Upper lobe of left lung (tissue), 6 donors: ENCODE measurements around the gene METTL27. TPM values are rescaled to one million over a fixed set of nuclear protein-coding genes. Genes with fewer than 3 reads are reported as not detected.

Experiments used
- ATAC-seq, 2 donors: fragments of 200-7000 bp; cut with Tn5 transposase; one replicate each; pipeline ENCODE4 v1.9.1; 2022; ENCODE audit warnings: mild to moderate bottlenecking in 2 of 2, moderate library complexity in 2 of 2; ENCODE audit not compliant: low FRiP score in 2 of 2
- DNase-seq, 2 donors: peaks; one replicate each; pipeline ENCODE4 v3.0.0-alpha.2; 2019 to 2020
- H3K27ac ChIP-seq, 4 donors: fragments of 200-600 bp; sonication (generic); one replicate each; pipeline ENCODE4 v1.5.1; 2016 to 2019
- H3K27me3 ChIP-seq, 4 donors: fragments of 200-600 bp; sonication (generic); one replicate each; pipeline ENCODE4 v1.5.1; 2017 to 2019
- H3K36me3 ChIP-seq, 4 donors: fragments of 200-600 bp; sonication (generic); one replicate each; pipeline ENCODE4 v1.5.1; 2016 to 2019
- H3K4me1 ChIP-seq, 4 donors: fragments of 200-600 bp; sonication (generic); one replicate each; pipeline ENCODE4 v1.5.1; 2018 to 2019
- H3K4me3 ChIP-seq, 4 donors: fragments of 200-600 bp; sonication (generic); one replicate each; pipeline ENCODE4 v1.5.1; 2017 to 2019; ENCODE audit warnings: mild to moderate bottlenecking in 2 of 4, moderate library complexity in 1 of 4
- H3K9me3 ChIP-seq, 4 donors: fragments of 200-600 bp; sonication (generic); one replicate each; pipeline ENCODE4 v1.5.1; 2018 to 2019
- EP300 ChIP-seq, 4 donors: sonication (generic); formaldehyde crosslinking; IDR thresholded peaks; one replicate each; pipeline ENCODE4 v1.5.1; 2017; ENCODE audit warnings: antibody characterized with exemption in 4 of 4, control low read depth in 2 of 4
- POLR2A ChIP-seq, 4 donors: fragments of 450-650 bp; IDR thresholded peaks; one replicate each; pipeline ENCODE4 v1.5.1; 2016 to 2017; ENCODE audit warnings: antibody characterized with exemption in 4 of 4, mild to moderate bottlenecking in 2 of 4
- POLR2AphosphoS5 ChIP-seq, 2 donors: sonication (generic); formaldehyde crosslinking; IDR thresholded peaks; one replicate each; pipeline ENCODE4 v1.5.1; 2017; ENCODE audit warnings: antibody characterized with exemption in 2 of 2
- WGBS, 2 donors: methylation state at CpG; one replicate each; pipeline ENCODE4 v1.1.5; 2017 to 2018; 5-methylcytosine and 5-hydroxymethylcytosine counted together
- total RNA-seq, 6 donors: library from RNA; depleted of rRNA in 4 of 6; stranded (reverse); fragments of >200 nt in 4 of 6; gene quantifications; one replicate each; pipeline versions ENCODE4 v1.1.0 to v1.2.1, GENCODE V29; 2016 to 2021
- TF ChIP-seq, protein P1 (sequence below), 6 experiments: fragments of 450-650 bp in 4 of 6; fragments of 200-600 bp in 2 of 6; sonication (generic) in 2 of 6; IDR thresholded peaks; one replicate each; pipeline ENCODE4 v1.5.1; 2016 to 2019; ENCODE audit warnings: antibody characterized with exemption in 6 of 6
- donor health status: DM: no; HTN: no; CAD: no; lungs with moderate emphysema.
- donor health status: DM: no; HTN: yes; CAD: no; lungs with severe emphysema.

The METTL27 gene, protein sequence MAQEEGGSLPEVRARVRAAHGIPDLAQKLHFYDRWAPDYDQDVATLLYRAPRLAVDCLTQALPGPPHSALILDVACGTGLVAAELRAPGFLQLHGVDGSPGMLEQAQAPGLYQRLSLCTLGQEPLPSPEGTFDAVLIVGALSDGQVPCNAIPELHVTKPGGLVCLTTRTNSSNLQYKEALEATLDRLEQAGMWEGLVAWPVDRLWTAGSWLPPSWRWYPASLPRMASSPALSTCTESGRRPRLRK
- 10 to 100 TPM in 2 of 6 donors, 1 to 10 TPM in 4; 3.0 to 23.0 (median 7.2) TPM for total RNA-seq

DNA sequence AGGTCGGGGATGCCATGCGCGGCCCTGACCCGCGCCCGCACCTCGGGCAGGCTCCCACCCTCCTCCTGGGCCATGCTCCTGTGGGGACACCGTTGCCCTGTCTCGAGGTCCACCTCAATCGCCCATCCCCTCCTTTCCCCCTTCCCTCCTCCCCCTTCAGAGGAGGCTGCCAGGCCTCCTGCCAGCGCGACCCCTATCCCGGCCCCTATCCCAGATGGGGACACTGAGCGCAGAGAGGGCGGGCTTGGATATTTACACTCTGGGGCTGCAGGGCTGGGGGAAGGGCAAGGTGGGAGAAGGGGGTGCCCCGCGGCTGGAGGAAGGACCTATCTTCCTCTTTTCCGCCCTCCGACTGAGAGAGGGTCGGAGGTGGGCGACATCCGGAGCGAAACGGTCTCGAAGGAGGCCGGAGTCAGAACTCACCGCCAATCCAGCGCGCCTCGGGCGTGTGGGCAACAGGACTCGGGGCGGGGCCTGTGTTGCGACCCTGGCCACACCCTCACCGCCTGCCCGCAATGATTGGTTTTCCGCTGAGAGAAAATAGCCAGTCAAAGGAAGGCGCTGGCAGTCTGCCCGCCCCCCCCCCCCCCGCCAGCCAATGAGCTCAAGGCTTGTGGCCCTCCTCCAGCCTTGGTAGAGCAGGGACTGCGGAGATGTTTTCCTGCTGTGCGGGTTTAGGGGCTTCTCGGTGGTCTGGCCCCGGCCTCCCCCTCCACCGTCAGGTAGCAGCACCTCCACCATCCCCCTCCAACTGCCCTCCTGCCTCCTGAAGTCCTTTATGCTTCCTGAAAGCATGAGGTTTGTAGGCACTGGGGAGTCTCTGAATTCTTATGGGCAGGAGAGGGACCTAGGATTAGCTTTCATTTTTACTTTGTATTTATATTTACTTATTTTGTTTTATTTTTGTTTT, at the start of gene METTL27:
TSS of gene METTL27 (minus strand) at position 450 of the 910 bp plus-strand sequence. CDS start at position 74, 376 bp downstream.
- ATAC-seq (peak; percentile 94 to 95), DNase-seq (peak; percentile 94 to 96)
- H3K9me3 ChIP-seq = no peaks in the 10 kb centered on the region
- 4 to 12% methylated on average over 6 to 29 of the region's 45 CpGs for WGBS, 2 donors
- no peaks in the 10 kb centered on the region for H3K27me3 ChIP-seq
- H3K27ac ChIP-seq = peak within 1 kb of the TSS; percentile 60 to 90 (median 76)
- no peaks in the 10 kb centered on the region for H3K36me3 ChIP-seq
- H3K4me1 ChIP-seq = peaks cover 6 to 32% (median 15%) of the 10 kb centered on the region in 4 donors
- H3K4me3 ChIP-seq = peak within 1 kb of the TSS; percentile 52 to 65 (median 60)
- TF ChIP-seq POLR2A (IDR thresholded peaks at IDR 0.05) = peak in 2 of 4 donors; percentile 60 to 82
- TF ChIP-seq EP300 (IDR thresholded peaks at IDR 0.05) = no peak
- peak in 1 of 2 donors; percentile 80 for TF ChIP-seq POLR2AphosphoS5 (IDR thresholded peaks at IDR 0.05)

DNA sequence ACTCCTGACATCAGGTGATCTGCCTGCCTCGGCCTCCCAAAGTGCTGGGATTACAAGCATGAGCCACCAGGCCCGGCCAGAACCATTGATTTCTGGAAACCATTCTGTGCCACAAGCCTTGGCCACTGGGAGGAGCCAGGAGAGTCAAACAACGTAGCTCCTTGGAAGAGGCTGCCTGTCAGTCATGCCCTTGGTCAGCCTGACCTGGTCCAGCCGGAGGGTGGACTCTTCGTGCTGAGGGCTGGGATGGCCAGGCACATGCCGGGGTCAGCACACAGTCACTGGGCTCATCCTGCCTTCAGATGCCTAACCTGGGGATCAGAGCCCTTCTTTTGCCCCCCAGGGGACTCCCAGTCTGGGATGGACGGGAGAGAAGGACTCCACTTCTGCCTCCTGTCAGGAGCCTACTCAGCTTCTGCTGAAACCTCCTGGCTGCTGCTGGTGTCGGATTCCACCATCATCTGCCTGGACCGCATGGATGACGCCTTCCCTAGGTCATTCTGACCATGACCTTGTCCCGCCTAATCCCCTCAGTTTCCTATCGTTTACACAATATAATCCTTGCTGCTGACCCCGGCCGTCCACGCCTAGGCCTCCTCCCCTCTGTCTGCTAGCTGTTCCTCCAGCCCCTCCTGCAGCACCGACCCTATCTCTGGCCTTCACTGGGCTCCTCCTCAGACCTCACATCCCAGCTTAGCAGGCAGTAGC, 49.0 kb upstream of the METTL27 start:
- ATAC-seq (no peak), DNase-seq (no peak)
- Histone ChIP-seq H3K27me3 (no peaks in the 10 kb centered on the region), H3K9me3 (no peaks in the 10 kb centered on the region), H3K27ac (peak overlapping the region in 3 of 4 donors; percentile 10 to 57 (median 49)), H3K36me3 (no peaks in the 10 kb centered on the region), H3K4me3 (no peak overlapping the region), H3K4me1 (peaks cover 8 to 30% (median 18%) of the 10 kb centered on the region in 4 donors)
- TF ChIP-seq POLR2AphosphoS5 (IDR thresholded peaks at IDR 0.05) = no peak
- TF ChIP-seq EP300 (IDR thresholded peaks at IDR 0.05) = no peak
- TF ChIP-seq POLR2A (IDR thresholded peaks at IDR 0.05) = no peak
- TF ChIP-seq, protein P1, sequence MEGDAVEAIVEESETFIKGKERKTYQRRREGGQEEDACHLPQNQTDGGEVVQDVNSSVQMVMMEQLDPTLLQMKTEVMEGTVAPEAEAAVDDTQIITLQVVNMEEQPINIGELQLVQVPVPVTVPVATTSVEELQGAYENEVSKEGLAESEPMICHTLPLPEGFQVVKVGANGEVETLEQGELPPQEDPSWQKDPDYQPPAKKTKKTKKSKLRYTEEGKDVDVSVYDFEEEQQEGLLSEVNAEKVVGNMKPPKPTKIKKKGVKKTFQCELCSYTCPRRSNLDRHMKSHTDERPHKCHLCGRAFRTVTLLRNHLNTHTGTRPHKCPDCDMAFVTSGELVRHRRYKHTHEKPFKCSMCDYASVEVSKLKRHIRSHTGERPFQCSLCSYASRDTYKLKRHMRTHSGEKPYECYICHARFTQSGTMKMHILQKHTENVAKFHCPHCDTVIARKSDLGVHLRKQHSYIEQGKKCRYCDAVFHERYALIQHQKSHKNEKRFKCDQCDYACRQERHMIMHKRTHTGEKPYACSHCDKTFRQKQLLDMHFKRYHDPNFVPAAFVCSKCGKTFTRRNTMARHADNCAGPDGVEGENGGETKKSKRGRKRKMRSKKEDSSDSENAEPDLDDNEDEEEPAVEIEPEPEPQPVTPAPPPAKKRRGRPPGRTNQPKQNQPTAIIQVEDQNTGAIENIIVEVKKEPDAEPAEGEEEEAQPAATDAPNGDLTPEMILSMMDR (IDR thresholded peaks at IDR 0.05) = no peak
- 79 to 81% methylated on average over 15 to 16 of the region's 16 CpGs for WGBS, 2 donors

DNA sequence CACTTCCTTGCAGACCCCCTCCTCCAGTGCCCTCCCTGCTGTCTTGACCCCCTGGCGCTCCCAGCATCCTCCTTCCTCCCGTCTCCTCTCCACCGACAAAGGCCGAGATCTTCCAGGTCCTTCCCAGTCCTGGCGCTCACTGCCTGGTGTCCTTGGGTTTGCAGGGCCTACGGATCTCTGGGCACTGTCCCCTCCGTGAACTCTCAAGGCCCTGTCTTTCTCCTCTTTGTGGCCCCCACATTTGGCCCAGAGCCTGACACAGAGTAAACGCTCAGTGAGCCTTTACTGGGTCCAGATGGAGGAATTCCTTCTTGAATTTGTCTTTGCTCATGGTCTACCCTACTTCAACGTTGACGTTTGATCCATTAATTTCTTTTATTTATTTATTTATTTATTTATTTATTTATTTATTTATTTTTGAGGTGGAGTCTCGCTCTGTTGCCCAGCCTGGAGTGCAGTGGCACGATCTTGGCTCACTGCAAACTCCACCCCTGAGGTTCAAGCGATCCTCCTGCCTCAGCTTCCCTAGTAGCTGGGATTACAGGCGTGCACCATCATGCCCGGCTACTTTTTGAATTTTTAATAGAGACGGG, 48.3 kb upstream of the METTL27 start:
- WGBS, 2 donors = 92% methylated on average over 16 of the region's 16 CpGs
- DNase-seq = no peak
- peaks cover 12 to 34% (median 23%) of the 10 kb centered on the region in 4 donors for H3K4me1 ChIP-seq
- no peaks in the 10 kb centered on the region for H3K36me3 ChIP-seq
- H3K27me3 ChIP-seq = no peaks in the 10 kb centered on the region
- H3K4me3 ChIP-seq = no peak overlapping the region
- ATAC-seq = no peak
- H3K27ac ChIP-seq = peak overlapping the region in 1 of 4 donors; percentile 10
- no peak for TF ChIP-seq EP300 (IDR thresholded peaks at IDR 0.05)
- no peak for TF ChIP-seq POLR2A (IDR thresholded peaks at IDR 0.05)
- no peak for TF ChIP-seq POLR2AphosphoS5 (IDR thresholded peaks at IDR 0.05)
- TF ChIP-seq, protein P1 (IDR thresholded peaks at IDR 0.05) = no peak
- H3K9me3 ChIP-seq = no peaks in the 10 kb centered on the region

- Histone ChIP-seq H3K27ac (no peak overlapping the region), H3K36me3 (no peaks in the 10 kb centered on the region), H3K27me3 (no peaks in the 10 kb centered on the region), H3K4me1 (peaks cover 12 to 28% (median 23%) of the 10 kb centered on the region in 4 donors), H3K9me3 (no peaks in the 10 kb centered on the region), H3K4me3 (no peak overlapping the region)
- WGBS, 2 donors = 78 to 83% methylated on average over 6 of the region's 6 CpGs
- no peak for ATAC-seq
- no peak for DNase-seq
- TF ChIP-seq, protein P1 (IDR thresholded peaks at IDR 0.05) = no peak
- TF ChIP-seq POLR2AphosphoS5 (IDR thresholded peaks at IDR 0.05) = no peak
These were observed 46.6 kb upstream of the METTL27 start for GRCh38 chr7:73888959-73889358.
